Measurements from ENCODE around the gene NR1D1. TPM values are rescaled to one million over a fixed set of nuclear protein-coding genes. Genes with fewer than 3 reads are reported as not detected.
A peak's percentile ranks its signal among the peaks of the same experiment; 100 is the strongest.

NR1D1 gene
- total and polyA plus RNA-seq, 2 of the 13 experiments (the other 11 are each of a cell fraction or from before 2014, with no cell fraction given): 2.1 to 2.7 TPM

DNA sequence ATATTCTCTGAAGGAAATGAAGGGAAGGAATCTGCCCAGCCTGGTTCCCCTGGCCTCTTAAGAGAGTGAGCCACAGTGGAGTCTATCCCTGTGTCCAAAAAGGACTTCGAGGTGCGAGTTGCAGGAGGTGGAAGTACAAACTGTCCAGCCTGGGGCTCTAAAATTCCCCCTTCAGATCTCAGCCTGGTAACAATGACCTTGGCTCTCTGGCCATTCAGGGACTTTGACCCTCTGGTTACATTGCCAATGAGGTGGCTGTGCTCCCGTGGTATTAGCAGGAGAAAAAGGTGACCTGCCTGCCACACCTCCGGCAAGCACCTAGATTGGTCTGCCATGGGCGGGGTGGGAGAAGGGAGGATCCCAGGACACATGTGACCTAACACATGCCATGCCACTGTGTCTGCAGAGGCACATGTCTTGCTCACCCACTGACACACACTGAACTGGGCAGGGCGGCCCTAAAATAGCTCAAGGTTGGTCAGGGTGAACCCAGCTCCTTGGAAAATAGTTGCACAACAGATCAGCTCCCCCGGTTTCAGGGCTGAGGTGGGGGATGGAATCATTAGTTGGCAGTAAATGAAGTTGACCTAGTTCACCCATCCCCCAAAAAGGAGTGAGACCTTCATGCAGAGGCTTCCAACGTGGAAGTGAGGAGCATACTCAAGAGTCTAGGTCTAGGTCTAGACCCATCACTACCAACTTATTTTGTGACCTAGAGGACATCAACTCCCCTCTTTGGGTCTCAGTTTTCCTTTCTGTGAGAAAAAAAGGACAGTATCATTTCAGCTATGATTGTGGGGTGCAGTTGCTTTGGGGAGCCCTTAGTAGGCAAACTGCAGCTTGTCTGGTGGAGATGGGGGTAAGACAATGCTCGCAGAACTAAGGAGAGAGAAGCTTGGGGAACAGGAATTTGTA lies 2.2 kb downstream of the NR1D1 start (continued):
- TF ChIP-seq, protein P1, sequence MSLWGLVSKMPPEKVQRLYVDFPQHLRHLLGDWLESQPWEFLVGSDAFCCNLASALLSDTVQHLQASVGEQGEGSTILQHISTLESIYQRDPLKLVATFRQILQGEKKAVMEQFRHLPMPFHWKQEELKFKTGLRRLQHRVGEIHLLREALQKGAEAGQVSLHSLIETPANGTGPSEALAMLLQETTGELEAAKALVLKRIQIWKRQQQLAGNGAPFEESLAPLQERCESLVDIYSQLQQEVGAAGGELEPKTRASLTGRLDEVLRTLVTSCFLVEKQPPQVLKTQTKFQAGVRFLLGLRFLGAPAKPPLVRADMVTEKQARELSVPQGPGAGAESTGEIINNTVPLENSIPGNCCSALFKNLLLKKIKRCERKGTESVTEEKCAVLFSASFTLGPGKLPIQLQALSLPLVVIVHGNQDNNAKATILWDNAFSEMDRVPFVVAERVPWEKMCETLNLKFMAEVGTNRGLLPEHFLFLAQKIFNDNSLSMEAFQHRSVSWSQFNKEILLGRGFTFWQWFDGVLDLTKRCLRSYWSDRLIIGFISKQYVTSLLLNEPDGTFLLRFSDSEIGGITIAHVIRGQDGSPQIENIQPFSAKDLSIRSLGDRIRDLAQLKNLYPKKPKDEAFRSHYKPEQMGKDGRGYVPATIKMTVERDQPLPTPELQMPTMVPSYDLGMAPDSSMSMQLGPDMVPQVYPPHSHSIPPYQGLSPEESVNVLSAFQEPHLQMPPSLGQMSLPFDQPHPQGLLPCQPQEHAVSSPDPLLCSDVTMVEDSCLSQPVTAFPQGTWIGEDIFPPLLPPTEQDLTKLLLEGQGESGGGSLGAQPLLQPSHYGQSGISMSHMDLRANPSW (CRISPR knock-in tag; IDR thresholded peaks at IDR 0.05; ENCODE audit: borderline replicate concordance): 0 out of 2 replicates have a peak, but pooled peaks have one; percentile 23
- TF ChIP-seq MTF2 (CRISPR knock-in tag; IDR thresholded peaks at IDR 0.05; ENCODE audit: borderline replicate concordance) (0 out of 2 replicates have a peak, but pooled peaks have one; percentile 3), RARG (CRISPR knock-in tag; IDR thresholded peaks at IDR 0.05; ENCODE audit: low read depth) (no peak), ZBTB7A (CRISPR knock-in tag; IDR thresholded peaks at IDR 0.05) (peak; percentile 95), ZSCAN21 (CRISPR knock-in tag; IDR thresholded peaks at IDR 0.05; ENCODE audit: borderline replicate concordance) (peak; percentile 91), TARDBP (CRISPR knock-in tag; IDR thresholded peaks at IDR 0.05) (peak; percentile 49; the same call in 1 of the 2 replicates), SPEN (CRISPR knock-in tag; IDR thresholded peaks at IDR 0.05; ENCODE audit: low read depth) (peak; percentile 86), GLI4 (CRISPR knock-in tag; IDR thresholded peaks at IDR 0.05; ENCODE audit: borderline replicate concordance) (no peak), SRY (CRISPR knock-in tag; IDR thresholded peaks at IDR 0.05) (peak; percentile 68; the same call in 1 of the 2 replicates)
- TF ChIP-seq, protein P2, sequence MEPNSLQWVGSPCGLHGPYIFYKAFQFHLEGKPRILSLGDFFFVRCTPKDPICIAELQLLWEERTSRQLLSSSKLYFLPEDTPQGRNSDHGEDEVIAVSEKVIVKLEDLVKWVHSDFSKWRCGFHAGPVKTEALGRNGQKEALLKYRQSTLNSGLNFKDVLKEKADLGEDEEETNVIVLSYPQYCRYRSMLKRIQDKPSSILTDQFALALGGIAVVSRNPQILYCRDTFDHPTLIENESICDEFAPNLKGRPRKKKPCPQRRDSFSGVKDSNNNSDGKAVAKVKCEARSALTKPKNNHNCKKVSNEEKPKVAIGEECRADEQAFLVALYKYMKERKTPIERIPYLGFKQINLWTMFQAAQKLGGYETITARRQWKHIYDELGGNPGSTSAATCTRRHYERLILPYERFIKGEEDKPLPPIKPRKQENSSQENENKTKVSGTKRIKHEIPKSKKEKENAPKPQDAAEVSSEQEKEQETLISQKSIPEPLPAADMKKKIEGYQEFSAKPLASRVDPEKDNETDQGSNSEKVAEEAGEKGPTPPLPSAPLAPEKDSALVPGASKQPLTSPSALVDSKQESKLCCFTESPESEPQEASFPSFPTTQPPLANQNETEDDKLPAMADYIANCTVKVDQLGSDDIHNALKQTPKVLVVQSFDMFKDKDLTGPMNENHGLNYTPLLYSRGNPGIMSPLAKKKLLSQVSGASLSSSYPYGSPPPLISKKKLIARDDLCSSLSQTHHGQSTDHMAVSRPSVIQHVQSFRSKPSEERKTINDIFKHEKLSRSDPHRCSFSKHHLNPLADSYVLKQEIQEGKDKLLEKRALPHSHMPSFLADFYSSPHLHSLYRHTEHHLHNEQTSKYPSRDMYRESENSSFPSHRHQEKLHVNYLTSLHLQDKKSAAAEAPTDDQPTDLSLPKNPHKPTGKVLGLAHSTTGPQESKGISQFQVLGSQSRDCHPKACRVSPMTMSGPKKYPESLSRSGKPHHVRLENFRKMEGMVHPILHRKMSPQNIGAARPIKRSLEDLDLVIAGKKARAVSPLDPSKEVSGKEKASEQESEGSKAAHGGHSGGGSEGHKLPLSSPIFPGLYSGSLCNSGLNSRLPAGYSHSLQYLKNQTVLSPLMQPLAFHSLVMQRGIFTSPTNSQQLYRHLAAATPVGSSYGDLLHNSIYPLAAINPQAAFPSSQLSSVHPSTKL (CRISPR knock-in tag; IDR thresholded peaks at IDR 0.05): peak; percentile 92
- TF ChIP-seq, protein P3, sequence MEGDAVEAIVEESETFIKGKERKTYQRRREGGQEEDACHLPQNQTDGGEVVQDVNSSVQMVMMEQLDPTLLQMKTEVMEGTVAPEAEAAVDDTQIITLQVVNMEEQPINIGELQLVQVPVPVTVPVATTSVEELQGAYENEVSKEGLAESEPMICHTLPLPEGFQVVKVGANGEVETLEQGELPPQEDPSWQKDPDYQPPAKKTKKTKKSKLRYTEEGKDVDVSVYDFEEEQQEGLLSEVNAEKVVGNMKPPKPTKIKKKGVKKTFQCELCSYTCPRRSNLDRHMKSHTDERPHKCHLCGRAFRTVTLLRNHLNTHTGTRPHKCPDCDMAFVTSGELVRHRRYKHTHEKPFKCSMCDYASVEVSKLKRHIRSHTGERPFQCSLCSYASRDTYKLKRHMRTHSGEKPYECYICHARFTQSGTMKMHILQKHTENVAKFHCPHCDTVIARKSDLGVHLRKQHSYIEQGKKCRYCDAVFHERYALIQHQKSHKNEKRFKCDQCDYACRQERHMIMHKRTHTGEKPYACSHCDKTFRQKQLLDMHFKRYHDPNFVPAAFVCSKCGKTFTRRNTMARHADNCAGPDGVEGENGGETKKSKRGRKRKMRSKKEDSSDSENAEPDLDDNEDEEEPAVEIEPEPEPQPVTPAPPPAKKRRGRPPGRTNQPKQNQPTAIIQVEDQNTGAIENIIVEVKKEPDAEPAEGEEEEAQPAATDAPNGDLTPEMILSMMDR (CRISPR knock-in tag; IDR thresholded peaks at IDR 0.05): peak; percentile 29; the same call in 1 of the 2 replicates
- TF ChIP-seq, protein P4, sequence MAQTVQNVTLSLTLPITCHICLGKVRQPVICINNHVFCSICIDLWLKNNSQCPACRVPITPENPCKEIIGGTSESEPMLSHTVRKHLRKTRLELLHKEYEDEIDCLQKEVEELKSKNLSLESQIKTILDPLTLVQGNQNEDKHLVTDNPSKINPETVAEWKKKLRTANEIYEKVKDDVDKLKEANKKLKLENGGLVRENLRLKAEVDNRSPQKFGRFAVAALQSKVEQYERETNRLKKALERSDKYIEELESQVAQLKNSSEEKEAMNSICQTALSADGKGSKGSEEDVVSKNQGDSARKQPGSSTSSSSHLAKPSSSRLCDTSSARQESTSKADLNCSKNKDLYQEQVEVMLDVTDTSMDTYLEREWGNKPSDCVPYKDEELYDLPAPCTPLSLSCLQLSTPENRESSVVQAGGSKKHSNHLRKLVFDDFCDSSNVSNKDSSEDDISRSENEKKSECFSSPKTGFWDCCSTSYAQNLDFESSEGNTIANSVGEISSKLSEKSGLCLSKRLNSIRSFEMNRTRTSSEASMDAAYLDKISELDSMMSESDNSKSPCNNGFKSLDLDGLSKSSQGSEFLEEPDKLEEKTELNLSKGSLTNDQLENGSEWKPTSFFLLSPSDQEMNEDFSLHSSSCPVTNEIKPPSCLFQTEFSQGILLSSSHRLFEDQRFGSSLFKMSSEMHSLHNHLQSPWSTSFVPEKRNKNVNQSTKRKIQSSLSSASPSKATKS (CRISPR knock-in tag; IDR thresholded peaks at IDR 0.05): no peak
- TF ChIP-seq, protein P5, sequence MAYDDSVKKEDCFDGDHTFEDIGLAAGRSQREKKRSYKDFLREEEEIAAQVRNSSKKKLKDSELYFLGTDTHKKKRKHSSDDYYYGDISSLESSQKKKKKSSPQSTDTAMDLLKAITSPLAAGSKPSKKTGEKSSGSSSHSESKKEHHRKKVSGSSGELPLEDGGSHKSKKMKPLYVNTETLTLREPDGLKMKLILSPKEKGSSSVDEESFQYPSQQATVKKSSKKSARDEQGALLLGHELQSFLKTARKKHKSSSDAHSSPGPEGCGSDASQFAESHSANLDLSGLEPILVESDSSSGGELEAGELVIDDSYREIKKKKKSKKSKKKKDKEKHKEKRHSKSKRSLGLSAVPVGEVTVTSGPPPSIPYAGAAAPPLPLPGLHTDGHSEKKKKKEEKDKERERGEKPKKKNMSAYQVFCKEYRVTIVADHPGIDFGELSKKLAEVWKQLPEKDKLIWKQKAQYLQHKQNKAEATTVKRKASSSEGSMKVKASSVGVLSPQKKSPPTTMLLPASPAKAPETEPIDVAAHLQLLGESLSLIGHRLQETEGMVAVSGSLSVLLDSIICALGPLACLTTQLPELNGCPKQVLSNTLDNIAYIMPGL (CRISPR knock-in tag; IDR thresholded peaks at IDR 0.05; ENCODE audit: borderline replicate concordance in 1 of 2, low read depth in 1 of 2): peak in 1 of 2 experiments; percentile 87; a peak in 2 of 4 replicates
